Prostate gland (tissue), 2 donors: ENCODE results near the gene NES.

ENCODE experiments used
- POLR2A ChIP-seq: fragments of 450-650 bp; IDR thresholded peaks from one replicate; pipeline ENCODE4 v1.6.1; 2016; ENCODE audit warnings: antibody characterized with exemption, mild to moderate bottlenecking
- TF ChIP-seq, protein P1 (sequence below), 4 experiments: fragments of 200-600 bp in 2 of 4; fragments of 450-650 bp in 2 of 4; sonication (generic) in 2 of 4; IDR thresholded peaks; 1 replicate in 3 of 4; 2 replicates in 1 of 4; pipeline ENCODE4 v1.5.1; 2016 to 2019; ENCODE audit warnings: antibody characterized with exemption in 4 of 4, mild to moderate bottlenecking in 2 of 4, moderate library complexity in 2 of 4

DNA sequence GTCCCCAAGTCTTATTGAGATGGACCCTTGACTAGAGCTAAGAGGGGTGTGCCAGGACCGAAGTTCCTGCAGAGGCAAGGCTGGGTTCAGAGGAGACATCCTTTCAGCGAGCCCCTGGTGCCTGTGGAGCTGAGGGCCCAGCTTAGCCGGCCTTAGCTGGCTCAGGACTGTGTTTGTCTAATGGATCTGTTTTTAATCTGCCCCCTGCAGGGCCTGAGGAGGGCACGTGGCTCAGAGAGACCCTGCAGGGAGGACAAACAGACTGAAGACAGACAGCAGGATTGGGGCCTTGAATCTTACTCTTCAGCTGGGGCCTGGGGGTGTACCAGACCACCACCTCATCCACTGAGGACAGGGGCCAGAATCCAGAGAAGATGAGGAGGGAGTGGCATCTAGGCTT is 26.5 kb upstream of the NES start:
- TF ChIP-seq, protein P1, sequence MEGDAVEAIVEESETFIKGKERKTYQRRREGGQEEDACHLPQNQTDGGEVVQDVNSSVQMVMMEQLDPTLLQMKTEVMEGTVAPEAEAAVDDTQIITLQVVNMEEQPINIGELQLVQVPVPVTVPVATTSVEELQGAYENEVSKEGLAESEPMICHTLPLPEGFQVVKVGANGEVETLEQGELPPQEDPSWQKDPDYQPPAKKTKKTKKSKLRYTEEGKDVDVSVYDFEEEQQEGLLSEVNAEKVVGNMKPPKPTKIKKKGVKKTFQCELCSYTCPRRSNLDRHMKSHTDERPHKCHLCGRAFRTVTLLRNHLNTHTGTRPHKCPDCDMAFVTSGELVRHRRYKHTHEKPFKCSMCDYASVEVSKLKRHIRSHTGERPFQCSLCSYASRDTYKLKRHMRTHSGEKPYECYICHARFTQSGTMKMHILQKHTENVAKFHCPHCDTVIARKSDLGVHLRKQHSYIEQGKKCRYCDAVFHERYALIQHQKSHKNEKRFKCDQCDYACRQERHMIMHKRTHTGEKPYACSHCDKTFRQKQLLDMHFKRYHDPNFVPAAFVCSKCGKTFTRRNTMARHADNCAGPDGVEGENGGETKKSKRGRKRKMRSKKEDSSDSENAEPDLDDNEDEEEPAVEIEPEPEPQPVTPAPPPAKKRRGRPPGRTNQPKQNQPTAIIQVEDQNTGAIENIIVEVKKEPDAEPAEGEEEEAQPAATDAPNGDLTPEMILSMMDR (IDR thresholded peaks at IDR 0.05), result no peak
- TF ChIP-seq POLR2A, result no peak
